MM.1S (cell line): ENCODE data around the gene F5.

Experiments used
- CTCF ChIP-seq: fragments of 300-600 bp; sonication (generic); IDR thresholded peaks from 2 replicates; pipeline ENCODE4 v1.5.1; 2016; ENCODE audit warnings: antibody characterized with exemption, low read length, mixed read lengths
- EZH2 ChIP-seq: fragments of 300-600 bp; sonication (generic); optimal IDR thresholded peaks from 2 replicates; pipeline ENCODE3; 2017; ENCODE audit warnings: low read depth, mild to moderate bottlenecking, antibody characterized with exemption, low read length, mixed read lengths

GRCh38 chr1:169594391-169594790 lies 8.1 kb upstream of the F5 start:
- no peak for TF ChIP-seq CTCF
- no peak for TF ChIP-seq EZH2
